Measurements from ENCODE around the gene SPHKAP.
A peak's percentile ranks its signal among the peaks of the same experiment; 100 is the strongest.

The SPHKAP gene

GRCh38 chr2:228094377-228094921 lies 87.0 kb downstream of the SPHKAP start:
- ATAC-seq = peak; percentile 51; the same call in 2 of the 3 replicates
- TF ChIP-seq GLIS3 (CRISPR knock-in tag; IDR thresholded peaks at IDR 0.05) (no peak), ZFP3 (CRISPR knock-in tag; IDR thresholded peaks at IDR 0.05) (no peak)

GRCh38 chr2:228092056-228092455 lies 89.4 kb downstream of the SPHKAP start:
- no peak for ATAC-seq
- no peak for TF ChIP-seq TOX (CRISPR knock-in tag; IDR thresholded peaks at IDR 0.05; ENCODE audit: borderline replicate concordance)
- TF ChIP-seq ZNF565 (CRISPR knock-in tag; conservative IDR thresholded peaks at IDR 0.05; ENCODE audit: low read depth) = no peak

GRCh38 chr2:228086561-228086960 lies 94.9 kb downstream of the SPHKAP start:
- no peak for ATAC-seq
- TF ChIP-seq TOX (CRISPR knock-in tag; IDR thresholded peaks at IDR 0.05; ENCODE audit: borderline replicate concordance) = no peak
- TF ChIP-seq CREB5 (CRISPR knock-in tag; IDR thresholded peaks at IDR 0.05; ENCODE audit: low read depth) = no peak
- TF ChIP-seq ISL1 (CRISPR knock-in tag; IDR thresholded peaks at IDR 0.05) = no peak
- TF ChIP-seq ESRRG (CRISPR knock-in tag; IDR thresholded peaks at IDR 0.05) = no peak

- no peak for TF ChIP-seq SNAI2 (CRISPR knock-in tag; IDR thresholded peaks at IDR 0.05)
- no peak for TF ChIP-seq OSR1 (CRISPR knock-in tag; IDR thresholded peaks at IDR 0.05)
- no peak for TF ChIP-seq ISL1 (CRISPR knock-in tag; IDR thresholded peaks at IDR 0.05)
- TF ChIP-seq CREB5 (CRISPR knock-in tag; IDR thresholded peaks at IDR 0.05; ENCODE audit: low read depth) = no peak
- TF ChIP-seq TSHZ2 (CRISPR knock-in tag; IDR thresholded peaks at IDR 0.05) = no peak
- no peak for TF ChIP-seq TOX (CRISPR knock-in tag; IDR thresholded peaks at IDR 0.05; ENCODE audit: borderline replicate concordance)
- no peak for TF ChIP-seq GLIS3 (CRISPR knock-in tag; IDR thresholded peaks at IDR 0.05)
- no peak for TF ChIP-seq POU6F1 (CRISPR knock-in tag; IDR thresholded peaks at IDR 0.05; ENCODE audit: borderline replicate concordance, low read depth)
- no peak for TF ChIP-seq ZFP30 (CRISPR knock-in tag; IDR thresholded peaks at IDR 0.05)
- TF ChIP-seq PATZ1 (CRISPR knock-in tag; IDR thresholded peaks at IDR 0.05; ENCODE audit: borderline replicate concordance) = no peak
- no peak for TF ChIP-seq ARNTL (CRISPR knock-in tag; IDR thresholded peaks at IDR 0.05; ENCODE audit: borderline replicate concordance, low read depth)
- no peak for TF ChIP-seq ZNF70 (CRISPR knock-in tag; IDR thresholded peaks at IDR 0.05)
- TF ChIP-seq ZC3H10 (CRISPR knock-in tag; IDR thresholded peaks at IDR 0.05) = no peak
- no peak for TF ChIP-seq ZNF8 (CRISPR knock-in tag; IDR thresholded peaks at IDR 0.05)
- TF ChIP-seq CSDC2 (CRISPR knock-in tag; IDR thresholded peaks at IDR 0.05) = no peak
- TF ChIP-seq PPARA (CRISPR knock-in tag; IDR thresholded peaks at IDR 0.05; ENCODE audit: borderline replicate concordance) = no peak
- no peak for TF ChIP-seq ZNF565 (CRISPR knock-in tag; conservative IDR thresholded peaks at IDR 0.05; ENCODE audit: low read depth)
- ATAC-seq = no peak
These were observed 96.8 kb downstream of the SPHKAP start for GRCh38 chr2:228084717-228085116.

Data from SK-N-SH treated with all-trans-retinoic acid at 6 μM for 48 hours (cell line).